HEK293 (cell line): ENCODE results near the gene TAAR6.

Source experiments
- SP2 ChIP-seq: fragments of 450-650 bp; formaldehyde crosslinking; IDR thresholded peaks from 2 replicates; pipeline ENCODE4 v1.5.1; 2016; ENCODE audit warnings: missing biosample characterization, missing genetic modification characterization
- WT1 ChIP-seq: fragments of 450-650 bp; formaldehyde crosslinking; IDR thresholded peaks from 2 replicates; pipeline ENCODE4 v1.5.1; 2016; ENCODE audit warnings: missing biosample characterization, missing genetic modification characterization
- YY2 ChIP-seq: fragments of 450-650 bp; formaldehyde crosslinking; IDR thresholded peaks from 2 replicates; pipeline ENCODE4 v1.5.1; 2016; ENCODE audit warnings: missing biosample characterization, missing genetic modification characterization
- ZBTB10 ChIP-seq: fragments of 450-650 bp; formaldehyde crosslinking; IDR thresholded peaks from 2 replicates; pipeline ENCODE4 v1.5.1; 2016; ENCODE audit warnings: missing biosample characterization, missing genetic modification characterization
- ZBTB49 ChIP-seq: fragments of 450-650 bp; formaldehyde crosslinking; IDR thresholded peaks from 2 replicates; pipeline ENCODE4 v1.5.1; 2016; ENCODE audit warnings: missing biosample characterization, missing genetic modification characterization, low read depth
- ZBTB7A ChIP-seq: fragments of 450-650 bp; formaldehyde crosslinking; IDR thresholded peaks from 2 replicates; pipeline ENCODE4 v1.5.1; 2016; ENCODE audit warnings: low read depth, missing biosample characterization, missing genetic modification characterization
- ZNF148 ChIP-seq: fragments of 450-650 bp; formaldehyde crosslinking; IDR thresholded peaks from 2 replicates; pipeline ENCODE4 v1.5.0; 2017; ENCODE audit warnings: missing biosample characterization, missing genetic modification characterization, borderline replicate concordance
- ZNF169 ChIP-seq: fragments of 450-650 bp; formaldehyde crosslinking; IDR thresholded peaks from 2 replicates; pipeline ENCODE4 v1.5.1; 2016; ENCODE audit warnings: missing biosample characterization, missing genetic modification characterization
- ZNF18 ChIP-seq: fragments of 450-650 bp; formaldehyde crosslinking; IDR thresholded peaks from 2 replicates; pipeline ENCODE4 v1.5.1; 2016; ENCODE audit warnings: missing biosample characterization, missing genetic modification characterization
- ZNF211 ChIP-seq: fragments of 450-650 bp; formaldehyde crosslinking; IDR thresholded peaks from 2 replicates; pipeline ENCODE4 v1.5.1; 2016; ENCODE audit warnings: low read depth, missing biosample characterization, missing genetic modification characterization
- ZNF280C ChIP-seq: fragments of 450-650 bp; formaldehyde crosslinking; IDR thresholded peaks from 2 replicates; pipeline ENCODE4 v1.5.1; 2016; ENCODE audit warnings: missing biosample characterization, missing genetic modification characterization
- ZNF350 ChIP-seq: fragments of 450-650 bp; formaldehyde crosslinking; IDR thresholded peaks from 2 replicates; pipeline ENCODE4 v1.5.0; 2017; ENCODE audit warnings: missing biosample characterization, mild to moderate bottlenecking, missing genetic modification characterization
- ZNF423 ChIP-seq: fragments of 450-650 bp; formaldehyde crosslinking; IDR thresholded peaks from 2 replicates; pipeline ENCODE4 v1.5.1; 2016; ENCODE audit warnings: missing biosample characterization, missing genetic modification characterization
- ZNF529 ChIP-seq: fragments of 450-650 bp; formaldehyde crosslinking; IDR thresholded peaks from 2 replicates; pipeline ENCODE4 v1.5.1; 2017; ENCODE audit warnings: missing genetic modification characterization, missing biosample characterization; ENCODE audit not compliant: insufficient replicate concordance
- ZNF544 ChIP-seq: fragments of 450-650 bp; formaldehyde crosslinking; IDR thresholded peaks from 2 replicates; pipeline ENCODE4 v1.5.0; 2017; ENCODE audit warnings: missing biosample characterization, missing genetic modification characterization
- ZNF561 ChIP-seq: fragments of 450-650 bp; IDR thresholded peaks from 2 replicates; pipeline ENCODE4 v1.5.1; 2018; ENCODE audit warnings: missing biosample characterization, missing genetic modification characterization, borderline replicate concordance
- ZNF670 ChIP-seq: fragments of 450-650 bp; formaldehyde crosslinking; IDR thresholded peaks from 2 replicates; pipeline ENCODE4 v1.5.1; 2016; ENCODE audit warnings: missing biosample characterization, missing genetic modification characterization, low read depth
- ZNF704 ChIP-seq: fragments of 450-650 bp; formaldehyde crosslinking; IDR thresholded peaks from 2 replicates; pipeline ENCODE4 v1.5.1; 2016; ENCODE audit warnings: missing biosample characterization, missing genetic modification characterization
- ZNF768 ChIP-seq: fragments of 450-650 bp; formaldehyde crosslinking; IDR thresholded peaks from 2 replicates; pipeline ENCODE4 v1.5.1; 2018; ENCODE audit warnings: missing biosample characterization, mild to moderate bottlenecking, missing genetic modification characterization
- ZNF776 ChIP-seq: fragments of 450-650 bp; formaldehyde crosslinking; IDR thresholded peaks from 2 replicates; pipeline ENCODE4 v1.5.0; 2017; ENCODE audit warnings: missing biosample characterization, missing genetic modification characterization, borderline replicate concordance
- ZNF777 ChIP-seq: fragments of 450-650 bp; formaldehyde crosslinking; IDR thresholded peaks from 2 replicates; pipeline ENCODE4 v1.5.1; 2017; ENCODE audit warnings: missing biosample characterization, missing genetic modification characterization, borderline replicate concordance
- ZSCAN16 ChIP-seq: fragments of 450-650 bp; formaldehyde crosslinking; IDR thresholded peaks from 2 replicates; pipeline ENCODE4 v1.5.1; 2016; ENCODE audit warnings: missing biosample characterization, missing genetic modification characterization

The TAAR6 gene

GRCh38 chr6:132527791-132528190 lies 42.3 kb upstream of the TAAR6 start (continued):
- TF ChIP-seq ZNF704 (tag by site-specific recombination) (no peak), ZNF777 (tag by site-specific recombination) (no peak), ZNF544 (no peak), ZSCAN16 (tag by site-specific recombination) (no peak), ZNF211 (tag by site-specific recombination) (no peak), ZBTB7A (0 out of 2 replicates have a peak, but pooled peaks have one; percentile 23), SP2 (no peak), ZNF423 (tag by site-specific recombination) (peak; percentile 68), ZNF148 (tag by site-specific recombination) (no peak), ZNF670 (tag by site-specific recombination) (no peak), YY2 (tag by site-specific recombination) (no peak), ZBTB49 (tag by site-specific recombination) (no peak), ZNF18 (tag by site-specific recombination) (peak; percentile 26; the same call in 1 of the 2 replicates), ZNF561 (tag by site-specific recombination) (peak; percentile 65; the same call in 1 of the 2 replicates), ZNF529 (tag by site-specific recombination) (peak; percentile 6), ZNF280C (tag by site-specific recombination) (no peak), ZBTB10 (0 out of 2 replicates have a peak, but pooled peaks have one; percentile 19), ZNF776 (tag by site-specific recombination) (no peak), ZNF350 (tag by site-specific recombination) (no peak), ZNF768 (tag by site-specific recombination) (no peak), WT1 (peak; percentile 91), ZNF169 (no peak)
